Neural progenitor cell (in vitro differentiated cells): ENCODE measurements around the gene MAD1L1. TPM values are rescaled to one million over a fixed set of nuclear protein-coding genes. Genes with fewer than 3 reads are reported as not detected.

Experiments
- DNase-seq: peaks from one replicate; pipeline ENCODE4 v3.0.0-alpha.2; 2016; ENCODE audit warnings: low spot score
- H2AFZ ChIP-seq: fragments of 200-600 bp; sonication (generic); replicated peaks from 2 replicates; pipeline ENCODE4 v1.6.1; 2016; ENCODE audit warnings: antibody characterized with exemption
- H3F3A ChIP-seq: fragments of 200-600 bp; sonication (generic); 2 replicates; pipeline ENCODE4 v1.6.1; 2016; ENCODE audit warnings: antibody characterized with exemption, low read depth
- H3K27ac ChIP-seq: fragments of 200-600 bp; sonication (generic); 2 replicates; pipeline ENCODE4 v1.5.1; 2016; ENCODE audit warnings: mild to moderate bottlenecking
- H3K27me3 ChIP-seq: fragments of 200-600 bp; sonication (generic); 2 replicates; pipeline ENCODE4 v1.6.1; 2016; ENCODE audit warnings: mild to moderate bottlenecking, moderate library complexity
- H3K36me3 ChIP-seq: fragments of 200-600 bp; sonication (generic); 2 replicates; pipeline ENCODE4 v1.5.1; 2016
- H3K4me1 ChIP-seq: fragments of 200-600 bp; sonication (generic); 2 replicates; pipeline ENCODE4 v1.6.1; 2016; ENCODE audit warnings: mixed run types
- H3K4me2 ChIP-seq: fragments of 200-600 bp; sonication (generic); 2 replicates; pipeline ENCODE4 v1.6.1; 2016
- H3K4me3 ChIP-seq: fragments of 200-600 bp; sonication (generic); 2 replicates; pipeline ENCODE4 v1.5.1; 2016
- H3K79me2 ChIP-seq: fragments of 200-600 bp; sonication (generic); 2 replicates; pipeline ENCODE4 v1.6.1; 2016; ENCODE audit warnings: low read depth
- H3K9ac ChIP-seq: fragments of 200-600 bp; sonication (generic); 2 replicates; pipeline ENCODE4 v1.6.1; 2016
- H3K9me3 ChIP-seq: fragments of 200-600 bp; sonication (generic); 2 replicates; pipeline ENCODE4 v1.5.1; 2016; ENCODE audit warnings: low read depth
- H4K20me1 ChIP-seq: fragments of 200-600 bp; sonication (generic); 2 replicates; pipeline ENCODE4 v1.6.1; 2016; ENCODE audit warnings: low read depth
- H3K27ac Mint-ChIP-seq: 3 replicates; pipeline ENCODE4 v1.8.0; 2021; ENCODE audit warnings: mixed read lengths
- H3K27me3 Mint-ChIP-seq: 2 replicates; pipeline ENCODE4 v1.8.0; 2022; ENCODE audit warnings: low read depth, mild to moderate bottlenecking, inconsistent platforms, moderate library complexity, mixed read lengths; ENCODE audit not compliant: insufficient read depth
- H3K36me3 Mint-ChIP-seq: 3 replicates; pipeline ENCODE4 v1.8.0; 2021; ENCODE audit warnings: mixed read lengths
- H3K4me1 Mint-ChIP-seq: 3 replicates; pipeline ENCODE4 v1.8.0; 2021; ENCODE audit warnings: mixed read lengths
- H3K4me3 Mint-ChIP-seq: 3 replicates; pipeline ENCODE4 v1.8.0; 2021; ENCODE audit warnings: mild to moderate bottlenecking, moderate library complexity, mixed read lengths
- H3K9me3 Mint-ChIP-seq: 3 replicates; pipeline ENCODE4 v1.8.0; 2020; ENCODE audit warnings: mixed read lengths
- EZH2 ChIP-seq: fragments of 200-600 bp; sonication (generic); IDR thresholded peaks from 2 replicates; pipeline ENCODE4 v1.6.1; 2017; ENCODE audit warnings: antibody characterized with exemption, mild to moderate bottlenecking, moderate library complexity
- EZH2phosphoT487 ChIP-seq: fragments of 200-600 bp; sonication (generic); IDR thresholded peaks from 2 replicates; pipeline ENCODE4 v1.6.1; 2017; ENCODE audit warnings: antibody characterized with exemption
- total RNA-seq: library from RNA; depleted of rRNA; stranded (reverse); fragments of >200 nt; gene quantifications from 2 replicates; pipeline ENCODE4 v1.2.3, GENCODE V29; 2015; ENCODE audit warnings: low replicate concordance
- TF ChIP-seq, protein P1 (sequence below): fragments of 200-600 bp; sonication (generic); IDR thresholded peaks from 2 replicates; pipeline ENCODE4 v1.5.1; 2017; ENCODE audit warnings: antibody characterized with exemption, mild to moderate bottlenecking

The MAD1L1 gene
- total RNA-seq, 1 donor from 2014 or later: 23.7 TPM

DNA sequence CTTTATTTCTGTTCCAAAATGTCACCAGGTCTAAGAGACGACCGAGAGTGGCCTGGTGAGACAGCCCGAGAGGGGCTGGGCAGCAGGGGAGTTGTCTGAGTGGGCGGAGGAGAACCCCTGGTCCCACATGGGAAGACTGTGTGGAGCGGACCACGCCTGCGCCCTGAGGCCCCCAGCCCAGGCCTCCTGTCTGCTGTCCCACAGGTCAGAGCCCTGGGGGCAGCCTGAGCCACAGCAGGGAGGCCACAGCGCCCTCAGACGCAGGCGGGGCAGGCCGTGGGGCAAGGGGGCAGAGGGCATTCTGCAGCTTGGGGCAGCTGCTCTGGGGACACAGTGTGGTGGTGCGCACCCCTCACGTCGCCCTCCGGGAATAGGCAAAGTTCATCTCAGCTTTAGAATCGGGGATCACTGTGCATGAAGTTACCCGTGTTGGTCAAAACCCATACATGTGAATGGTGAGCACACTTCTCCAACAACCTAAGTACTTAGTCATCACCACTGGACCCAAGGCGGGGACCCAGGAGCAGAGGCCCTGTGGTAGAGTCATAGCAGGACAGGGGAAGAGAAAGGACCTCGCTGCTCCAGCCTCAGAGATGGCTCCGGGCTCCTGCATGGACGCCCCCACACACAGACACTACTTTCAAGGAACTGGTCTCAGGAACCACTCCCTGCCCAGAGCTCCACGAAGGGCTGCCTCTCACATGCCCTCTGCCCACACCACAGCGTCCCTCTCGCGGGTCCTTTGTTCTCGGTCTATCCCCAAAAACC lies 348.0 kb downstream of the MAD1L1 start:
- Histone ChIP-seq H3K4me3 (no peak overlapping the region), H3K36me3 (no peaks in the 10 kb centered on the region), H3K9me3 (no peaks in the 10 kb centered on the region), H3K79me2 (no peaks in the 10 kb centered on the region), H3K27me3 (no peaks in the 10 kb centered on the region), H3F3A (peaks cover 17% of the 10 kb centered on the region), H2AFZ (no peak overlapping the region), H4K20me1 (peaks cover 26% of the 10 kb centered on the region), H3K9ac (no peak overlapping the region), H3K27ac (no peak overlapping the region), H3K4me2 (no peak overlapping the region), H3K4me1 (no peaks in the 10 kb centered on the region)
- H3K9me3 Mint-ChIP-seq: peaks cover 5% of the 10 kb centered on the region
- TF ChIP-seq, protein P1, sequence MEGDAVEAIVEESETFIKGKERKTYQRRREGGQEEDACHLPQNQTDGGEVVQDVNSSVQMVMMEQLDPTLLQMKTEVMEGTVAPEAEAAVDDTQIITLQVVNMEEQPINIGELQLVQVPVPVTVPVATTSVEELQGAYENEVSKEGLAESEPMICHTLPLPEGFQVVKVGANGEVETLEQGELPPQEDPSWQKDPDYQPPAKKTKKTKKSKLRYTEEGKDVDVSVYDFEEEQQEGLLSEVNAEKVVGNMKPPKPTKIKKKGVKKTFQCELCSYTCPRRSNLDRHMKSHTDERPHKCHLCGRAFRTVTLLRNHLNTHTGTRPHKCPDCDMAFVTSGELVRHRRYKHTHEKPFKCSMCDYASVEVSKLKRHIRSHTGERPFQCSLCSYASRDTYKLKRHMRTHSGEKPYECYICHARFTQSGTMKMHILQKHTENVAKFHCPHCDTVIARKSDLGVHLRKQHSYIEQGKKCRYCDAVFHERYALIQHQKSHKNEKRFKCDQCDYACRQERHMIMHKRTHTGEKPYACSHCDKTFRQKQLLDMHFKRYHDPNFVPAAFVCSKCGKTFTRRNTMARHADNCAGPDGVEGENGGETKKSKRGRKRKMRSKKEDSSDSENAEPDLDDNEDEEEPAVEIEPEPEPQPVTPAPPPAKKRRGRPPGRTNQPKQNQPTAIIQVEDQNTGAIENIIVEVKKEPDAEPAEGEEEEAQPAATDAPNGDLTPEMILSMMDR: no peak
- TF ChIP-seq EZH2: no peak
- H3K36me3 Mint-ChIP-seq: peaks cover 18% of the 10 kb centered on the region
- DNase-seq: no peak
- no peak overlapping the region for H3K4me3 Mint-ChIP-seq
- H3K27ac Mint-ChIP-seq: peak overlapping the region; percentile 83
- peaks cover 16% of the 10 kb centered on the region for H3K4me1 Mint-ChIP-seq
- peaks cover 3% of the 10 kb centered on the region for H3K27me3 Mint-ChIP-seq

DNA sequence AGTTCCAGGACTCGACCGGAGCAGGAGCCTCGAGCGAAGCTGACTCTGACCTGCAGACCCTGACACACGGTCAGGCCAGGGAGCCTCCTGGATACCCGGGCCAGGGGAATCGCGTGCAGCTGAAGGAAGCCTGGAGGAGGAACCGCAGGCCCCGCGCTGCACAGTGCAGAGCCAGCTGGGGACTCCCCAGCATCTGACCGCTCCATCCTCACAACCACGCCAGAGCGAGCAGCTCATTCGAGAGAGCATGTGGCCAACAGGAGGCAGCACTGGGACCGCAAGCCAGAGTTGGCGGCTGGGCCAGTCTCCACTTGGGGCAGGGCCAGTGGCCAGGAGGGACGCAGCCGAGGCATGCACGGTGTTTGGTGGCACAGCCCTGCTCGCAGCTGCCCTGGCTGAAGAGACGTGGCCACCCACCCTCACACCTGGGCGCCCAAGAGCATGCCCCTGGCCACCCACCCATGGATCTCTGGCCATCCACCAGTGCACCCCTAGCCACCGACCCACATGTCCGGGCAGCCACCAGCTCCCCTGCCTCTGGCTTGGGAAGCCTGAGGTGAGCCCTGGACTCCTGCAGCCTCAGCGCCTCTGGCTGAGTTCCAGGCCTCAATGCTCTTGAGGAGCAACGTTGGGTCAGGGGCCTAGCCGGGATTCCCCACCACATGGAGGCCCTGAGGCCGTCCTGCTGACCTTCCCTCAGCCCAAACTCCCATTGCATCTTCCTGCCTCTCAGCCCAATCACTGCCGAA lies 348.7 kb downstream of the MAD1L1 start:
- TF ChIP-seq, protein P1: peak; percentile 22
- TF ChIP-seq EZH2: no peak

DNA sequence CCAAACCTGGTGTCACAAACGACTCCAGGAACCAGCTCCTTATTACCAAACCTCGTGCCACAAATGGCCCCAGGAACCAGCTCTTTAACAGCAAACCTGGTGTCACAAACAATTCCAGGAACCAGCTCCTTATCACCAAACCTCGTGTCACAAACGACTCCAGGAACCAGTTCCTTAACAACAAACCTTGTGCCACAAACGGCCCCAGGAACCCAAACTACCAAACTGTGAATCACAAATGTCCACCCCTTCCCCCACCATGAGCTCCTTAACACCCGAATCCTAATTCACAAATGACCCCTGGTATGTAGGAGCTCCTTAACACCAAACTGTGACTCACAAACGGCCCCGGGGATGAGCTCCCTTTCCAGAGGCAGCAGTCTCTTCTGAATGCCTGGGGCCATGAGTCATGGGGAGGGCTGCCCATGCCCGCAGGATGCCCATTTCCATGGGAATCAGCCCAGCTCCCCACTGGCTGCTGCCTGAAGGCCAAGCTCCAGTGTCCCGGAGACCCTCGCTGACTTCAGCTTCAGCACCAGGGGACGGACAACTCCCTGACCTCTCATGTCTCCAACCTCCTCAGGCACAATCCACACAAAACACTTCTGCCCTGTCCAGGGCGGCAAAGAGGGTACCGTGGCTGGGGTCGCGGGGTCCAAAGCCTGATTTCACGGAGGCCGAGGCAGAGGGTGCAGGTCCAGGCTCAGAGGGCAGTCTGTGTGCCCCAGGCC lies 349.5 kb downstream of the MAD1L1 start:
- H3K79me2 ChIP-seq: no peaks in the 10 kb centered on the region
- H3K9me3 ChIP-seq: peaks cover under 1% of the 10 kb centered on the region
- H2AFZ ChIP-seq: no peak overlapping the region
- H3K4me1 ChIP-seq: no peaks in the 10 kb centered on the region
- no peak overlapping the region for H3K9ac ChIP-seq
- H3K27me3 ChIP-seq: no peaks in the 10 kb centered on the region
- peaks cover 26% of the 10 kb centered on the region for H4K20me1 ChIP-seq
- H3K36me3 Mint-ChIP-seq: peaks cover 13% of the 10 kb centered on the region
- peaks cover 6% of the 10 kb centered on the region for H3K9me3 Mint-ChIP-seq
- no peak overlapping the region for H3K27ac ChIP-seq
- H3K27me3 Mint-ChIP-seq: peaks cover 3% of the 10 kb centered on the region
- no peak for TF ChIP-seq EZH2
- TF ChIP-seq, protein P1: no peak
- TF ChIP-seq EZH2phosphoT487: no peak
- peaks cover 13% of the 10 kb centered on the region for H3F3A ChIP-seq
- H3K4me3 ChIP-seq: no peak overlapping the region
- no peak overlapping the region for H3K4me3 Mint-ChIP-seq
- H3K4me2 ChIP-seq: no peak overlapping the region
- peak; percentile 34 for DNase-seq
- H3K27ac Mint-ChIP-seq: no peak overlapping the region
- peaks cover 16% of the 10 kb centered on the region for H3K4me1 Mint-ChIP-seq
- no peaks in the 10 kb centered on the region for H3K36me3 ChIP-seq

More for the DNA sequence above, 348.7 kb downstream of the MAD1L1 start:
- H3F3A ChIP-seq: peaks cover 17% of the 10 kb centered on the region
- H3K36me3 ChIP-seq: no peaks in the 10 kb centered on the region
- Mint-ChIP-seq H3K9me3 (peaks cover 5% of the 10 kb centered on the region), H3K4me3 (no peak overlapping the region), H3K27ac (peak overlapping the region; percentile 74), H3K4me1 (peaks cover 16% of the 10 kb centered on the region), H3K27me3 (peaks cover 3% of the 10 kb centered on the region), H3K36me3 (peaks cover 18% of the 10 kb centered on the region)
- DNase-seq: peak; percentile 45
- no peak overlapping the region for H3K4me3 ChIP-seq
- H3K9me3 ChIP-seq: no peaks in the 10 kb centered on the region
- no peak overlapping the region for H3K9ac ChIP-seq
- H3K4me1 ChIP-seq: no peaks in the 10 kb centered on the region
- H3K27me3 ChIP-seq: no peaks in the 10 kb centered on the region
- H3K79me2 ChIP-seq: no peaks in the 10 kb centered on the region
- no peak overlapping the region for H3K27ac ChIP-seq
- no peak overlapping the region for H3K4me2 ChIP-seq
- no peak overlapping the region for H2AFZ ChIP-seq
- peaks cover 26% of the 10 kb centered on the region for H4K20me1 ChIP-seq
